Astrocyte of the spinal cord (primary cell): ENCODE data around the gene SLC6A3.

Source experiments
- DNase-seq: peaks from one replicate; pipeline ENCODE4 v3.0.0; 2011; ENCODE audit warnings: low read depth, low spot score
- H3K4me3 ChIP-seq: 2 replicates; pipeline ENCODE4 v1.5.1; 2011; ENCODE audit warnings: low read depth, mild to moderate bottlenecking, low read length, moderate library complexity
- in situ Hi-C: cut with HindIII; loops from 2 replicates; pipeline ENCODE4 v1.10.0; 2017; ENCODE audit warnings: low sequenced_read_pairs
- TF ChIP-seq, protein P1 (sequence below): IDR thresholded peaks from 2 replicates; pipeline ENCODE4 v1.5.1; 2012; ENCODE audit warnings: low read depth, mild to moderate bottlenecking, low read length, inconsistent platforms

Gene SLC6A3

DNA sequence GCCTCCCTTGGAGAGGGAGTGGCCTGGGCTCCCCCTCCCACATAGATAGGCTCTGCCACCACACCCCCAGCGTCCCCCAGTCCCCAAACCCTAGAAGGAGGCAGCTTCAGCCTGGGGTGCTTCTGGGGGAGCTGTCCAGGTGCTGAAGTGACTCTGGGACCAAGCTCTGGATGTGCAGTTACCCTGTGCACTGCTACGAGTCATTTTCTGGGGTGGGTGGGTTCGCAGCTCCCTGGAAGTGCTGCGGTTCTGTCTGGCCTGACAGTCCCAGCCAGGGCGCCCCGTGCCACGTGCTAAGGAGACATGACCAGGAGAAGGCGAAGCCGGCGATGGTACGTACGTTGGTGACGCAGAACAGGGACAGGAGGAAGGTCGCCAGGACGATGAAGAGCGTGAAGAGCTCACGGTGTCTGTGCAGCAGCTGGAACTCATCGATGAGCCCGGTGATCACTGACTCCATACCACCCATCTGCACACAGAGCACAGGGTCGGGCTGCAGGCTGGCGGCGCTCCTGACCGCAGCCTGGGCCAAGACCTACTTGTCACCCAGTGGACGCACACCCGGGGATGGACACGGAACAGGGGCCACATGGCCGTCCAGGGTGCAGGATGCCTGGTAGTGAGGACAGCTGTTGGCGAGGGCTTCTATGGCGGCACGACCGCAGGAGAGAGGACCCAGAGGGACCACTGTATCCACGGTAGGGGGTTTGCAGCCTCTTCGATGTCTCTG lies 35.7 kb downstream of the SLC6A3 start:
- in situ Hi-C loops, result no loop called here
- DNase-seq, result peak; percentile 2
- no peak overlapping the region for H3K4me3 ChIP-seq
- TF ChIP-seq, protein P1, sequence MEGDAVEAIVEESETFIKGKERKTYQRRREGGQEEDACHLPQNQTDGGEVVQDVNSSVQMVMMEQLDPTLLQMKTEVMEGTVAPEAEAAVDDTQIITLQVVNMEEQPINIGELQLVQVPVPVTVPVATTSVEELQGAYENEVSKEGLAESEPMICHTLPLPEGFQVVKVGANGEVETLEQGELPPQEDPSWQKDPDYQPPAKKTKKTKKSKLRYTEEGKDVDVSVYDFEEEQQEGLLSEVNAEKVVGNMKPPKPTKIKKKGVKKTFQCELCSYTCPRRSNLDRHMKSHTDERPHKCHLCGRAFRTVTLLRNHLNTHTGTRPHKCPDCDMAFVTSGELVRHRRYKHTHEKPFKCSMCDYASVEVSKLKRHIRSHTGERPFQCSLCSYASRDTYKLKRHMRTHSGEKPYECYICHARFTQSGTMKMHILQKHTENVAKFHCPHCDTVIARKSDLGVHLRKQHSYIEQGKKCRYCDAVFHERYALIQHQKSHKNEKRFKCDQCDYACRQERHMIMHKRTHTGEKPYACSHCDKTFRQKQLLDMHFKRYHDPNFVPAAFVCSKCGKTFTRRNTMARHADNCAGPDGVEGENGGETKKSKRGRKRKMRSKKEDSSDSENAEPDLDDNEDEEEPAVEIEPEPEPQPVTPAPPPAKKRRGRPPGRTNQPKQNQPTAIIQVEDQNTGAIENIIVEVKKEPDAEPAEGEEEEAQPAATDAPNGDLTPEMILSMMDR, result no peak

DNA sequence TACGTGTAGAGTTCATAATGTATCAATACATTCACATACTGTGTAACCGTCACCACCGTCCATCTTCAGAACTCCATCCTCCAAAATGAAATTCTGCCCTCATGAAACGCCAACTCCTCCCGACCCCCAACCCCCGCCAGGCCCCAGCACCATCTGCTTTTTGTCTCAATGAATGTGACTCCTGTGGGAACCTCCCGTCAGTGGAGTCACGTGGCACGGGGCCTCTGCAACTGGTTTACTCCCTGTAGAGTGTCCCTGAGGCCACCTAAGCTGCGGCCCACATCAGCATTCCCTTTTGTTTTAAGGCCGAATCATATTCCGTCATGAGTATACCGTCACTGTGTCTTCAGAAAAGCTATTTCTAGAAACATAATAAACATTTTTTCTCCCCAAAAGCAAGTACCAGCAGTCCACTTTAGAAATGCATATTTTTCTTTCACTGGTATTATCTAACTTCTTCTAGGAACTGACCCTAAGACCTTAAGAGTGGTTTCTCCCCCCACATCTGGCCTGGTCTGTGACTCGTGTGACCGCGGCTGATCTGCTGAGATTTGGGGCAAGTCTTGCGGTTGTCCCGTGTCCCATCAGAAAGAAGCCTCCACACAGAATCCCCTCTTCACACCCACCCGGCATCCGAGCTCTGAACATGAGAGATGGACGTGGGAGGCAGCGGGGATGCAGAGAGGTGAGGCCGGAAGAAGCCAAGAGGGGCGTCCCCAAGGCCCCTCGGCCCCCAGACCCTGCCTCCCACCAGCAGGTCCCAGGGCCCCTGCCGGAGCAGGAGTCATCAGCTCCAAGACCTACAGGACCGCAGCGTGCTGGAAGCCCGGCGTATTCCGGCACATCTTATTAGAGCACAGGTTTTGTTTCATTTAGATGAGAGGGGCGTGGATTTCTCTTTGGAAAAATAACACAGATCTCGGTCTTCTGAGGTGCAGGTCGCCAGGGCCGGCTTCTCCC lies 38.3 kb downstream of the SLC6A3 start:
- DNase-seq, result no peak
- H3K4me3 ChIP-seq, result no peak overlapping the region
- TF ChIP-seq, protein P1, result no peak
- in situ Hi-C loops, result no loop called here

DNA sequence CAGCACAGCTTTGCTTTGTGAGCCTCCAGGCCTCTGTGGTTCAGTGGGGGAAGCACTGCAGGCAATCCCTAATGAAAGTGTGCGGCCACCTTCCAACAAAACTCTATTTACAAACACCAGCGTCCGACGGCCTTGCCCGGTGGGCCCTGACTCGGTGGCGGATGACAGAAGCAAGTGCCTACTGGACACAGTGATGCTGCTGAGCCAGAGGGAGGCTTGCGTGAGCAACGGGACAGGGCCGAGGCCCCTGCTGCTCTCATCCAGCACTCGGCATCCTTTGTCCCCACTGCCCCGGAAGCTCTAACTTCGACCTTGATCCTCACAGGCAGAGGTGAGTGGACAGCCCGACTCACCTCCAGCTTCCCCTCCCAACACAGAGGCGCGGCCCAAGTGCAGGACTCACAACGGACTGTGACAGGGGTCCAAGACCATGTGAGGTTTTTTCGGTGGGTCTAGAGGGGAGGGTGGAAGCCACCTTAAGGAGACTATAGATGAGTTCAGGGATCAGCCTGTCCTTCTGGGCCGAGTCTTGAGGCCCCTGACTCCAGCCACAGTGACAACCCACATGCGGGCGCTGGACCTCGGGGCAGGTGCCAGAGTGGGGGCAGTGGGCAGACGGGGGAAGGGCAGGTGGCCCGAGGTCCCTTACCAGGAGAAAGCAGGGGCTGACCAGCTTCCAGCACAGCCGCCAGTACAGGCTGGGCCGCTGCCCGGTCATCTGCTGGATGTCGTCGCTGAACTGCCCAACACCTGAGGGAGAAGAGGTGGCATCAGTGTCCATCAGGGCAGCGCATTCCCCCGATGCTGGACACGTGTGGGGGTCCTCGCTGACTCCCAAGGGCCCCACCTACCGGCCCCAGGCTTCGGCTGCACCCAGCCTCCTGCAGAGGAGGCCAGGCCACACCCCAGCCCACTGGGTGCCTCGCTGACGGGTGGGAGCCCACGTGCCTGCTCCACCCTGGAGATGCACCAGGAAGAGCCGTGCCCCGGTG lies 39.4 kb downstream of the SLC6A3 start:
- TF ChIP-seq, protein P1, result no peak
- no peak for DNase-seq
- no peak overlapping the region for H3K4me3 ChIP-seq
- in situ Hi-C loops, result no loop called here

DNA sequence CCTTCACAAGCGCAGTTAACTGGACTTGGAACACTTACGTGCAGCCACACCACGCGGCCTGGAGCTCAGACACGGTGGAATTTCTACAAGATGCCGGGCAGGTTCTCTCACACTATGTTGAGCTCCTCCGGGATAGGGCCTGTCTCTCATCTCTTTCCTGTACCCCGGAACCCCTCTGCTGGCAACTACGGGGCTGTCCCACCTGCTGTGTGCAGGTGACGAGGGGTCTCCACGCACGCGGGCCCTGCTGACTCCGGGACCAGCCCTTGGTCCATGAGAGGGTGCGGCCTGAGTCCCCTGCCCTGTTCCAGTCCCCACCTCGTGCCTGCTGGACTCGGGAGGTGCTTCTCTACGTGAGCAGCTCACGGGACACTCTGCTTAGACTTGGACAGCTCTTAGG lies 40.1 kb downstream of the SLC6A3 start:
- H3K4me3 ChIP-seq, result no peak overlapping the region
- no peak for DNase-seq
- TF ChIP-seq, protein P1, result no peak
- in situ Hi-C loops, result no loop called here

DNA sequence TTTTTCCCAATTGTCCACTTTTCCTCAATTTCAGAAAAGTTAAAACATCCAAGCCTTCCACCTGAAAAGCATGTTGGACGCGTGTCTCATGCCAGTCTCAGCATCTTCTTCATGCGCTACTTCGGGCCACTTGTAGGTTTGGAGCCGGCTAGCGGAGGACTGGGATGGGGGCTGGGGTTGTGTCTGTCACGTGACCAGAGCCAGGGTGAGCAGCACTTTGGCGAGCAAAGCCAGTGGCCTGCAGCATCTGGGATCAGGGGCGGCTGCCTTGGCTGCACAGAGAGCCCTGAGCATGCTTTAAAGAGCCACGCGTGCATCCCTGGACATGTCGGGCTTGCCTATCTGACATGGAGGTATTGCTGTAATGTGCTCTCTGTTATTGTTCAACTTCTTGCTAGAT lies 41.2 kb downstream of the SLC6A3 start:
- no peak overlapping the region for H3K4me3 ChIP-seq
- TF ChIP-seq, protein P1, result no peak
- in situ Hi-C loops, result no loop called here
- DNase-seq, result no peak
